ENCODE measurements around the gene HNRNPU.

GRCh38 chr1:244897476-244898254 is 33.3 kb upstream of the HNRNPU start:
- TF ChIP-seq CTCF (IDR thresholded peaks at IDR 0.05) = no peak
- no peak for TF ChIP-seq POLR2A (IDR thresholded peaks at IDR 0.05)
- TF ChIP-seq POLR2AphosphoS5 (IDR thresholded peaks at IDR 0.05) = no peak
- TF ChIP-seq EP300 (IDR thresholded peaks at IDR 0.05) = no peak
